HAP-1 (cell line): ENCODE results near the gene MRM1.

Source experiments
- DNase-seq, 2 experiments: peaks; one replicate each; pipeline ENCODE4 v3.0.0-alpha.2; 2016 to 2020; ENCODE audit warnings: low spot score in 2 of 2
- H3K27me3 ChIP-seq: fragments of 250-450 bp; sonication (Bioruptor Pico); 2 replicates; pipeline ENCODE4 v1.5.1; 2020; ENCODE audit warnings: low read depth, mild to moderate bottlenecking, moderate library complexity
- H3K36me3 ChIP-seq: fragments of 250-450 bp; sonication (Bioruptor Pico); replicated peaks from 2 replicates; pipeline ENCODE4 v1.5.1; 2020; ENCODE audit warnings: mild to moderate bottlenecking
- H3K4me1 ChIP-seq: fragments of 250-450 bp; sonication (Bioruptor Pico); 2 replicates; pipeline ENCODE4 v1.5.1; 2020; ENCODE audit warnings: mild to moderate bottlenecking
- H3K4me3 ChIP-seq: fragments of 250-450 bp; sonication (Bioruptor Pico); 2 replicates; pipeline ENCODE4 v1.5.1; 2020; ENCODE audit warnings: mild to moderate bottlenecking, moderate library complexity
- H3K9me3 ChIP-seq: fragments of 250-450 bp; sonication (Bioruptor Pico); 2 replicates; pipeline ENCODE4 v1.5.1; 2020; ENCODE audit warnings: mild to moderate bottlenecking, moderate library complexity
- in situ Hi-C: fragments of 300-500 bp; cut with MboI; formaldehyde crosslinking; loops from 3 replicates; pipeline ENCODE4 v1.14.3; 2020; ENCODE audit warnings: low sequenced_read_pairs, inconsistent platforms, mixed read lengths

MRM1 gene

DNA sequence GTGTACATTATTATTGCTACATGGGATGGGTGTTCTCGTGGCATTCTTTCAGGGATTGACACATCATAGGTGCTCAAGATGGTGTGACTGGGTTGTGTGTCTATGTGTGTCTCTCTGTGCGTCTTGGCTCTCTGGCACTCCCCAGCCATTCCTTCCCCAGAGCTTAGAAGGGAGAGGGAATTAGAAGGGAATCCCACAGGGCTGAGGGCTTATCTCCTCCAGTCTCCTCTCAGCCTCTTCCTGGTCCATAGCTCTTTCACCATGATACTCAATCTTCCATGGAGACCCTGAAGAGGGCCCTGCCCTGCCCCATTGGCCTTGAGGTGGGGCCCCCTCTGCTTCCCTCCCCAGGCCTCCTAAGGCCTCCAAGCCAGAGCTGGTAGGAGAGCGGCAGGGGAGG, 52.0 kb downstream of the MRM1 start:
- no peak for DNase-seq
- H3K4me3 ChIP-seq, result no peak overlapping the region
- in situ Hi-C loops, result no loop called here
- no peaks in the 10 kb centered on the region for H3K9me3 ChIP-seq
- no peaks in the 10 kb centered on the region for H3K27me3 ChIP-seq
- no peaks in the 10 kb centered on the region for H3K36me3 ChIP-seq
- H3K4me1 ChIP-seq, result peaks cover 18% of the 10 kb centered on the region

DNA sequence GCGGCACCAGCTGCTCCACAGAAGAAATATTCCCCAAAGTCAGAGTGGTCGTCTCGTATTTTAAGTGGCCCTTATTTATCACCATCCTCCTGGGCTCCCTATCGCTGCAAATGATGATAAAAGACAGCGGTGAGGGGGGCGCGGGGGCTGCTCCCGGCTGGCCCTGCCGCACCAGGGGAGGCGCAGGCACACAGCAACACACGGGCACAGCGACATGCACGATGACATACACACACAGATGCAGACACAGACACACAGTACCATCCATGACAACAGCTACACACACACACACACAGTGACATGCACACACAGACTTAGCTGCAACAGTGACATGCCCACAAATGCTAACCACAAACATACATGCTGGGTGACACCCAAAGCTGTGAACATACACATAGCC, 52.5 kb downstream of the MRM1 start:
- no peaks in the 10 kb centered on the region for H3K36me3 ChIP-seq
- H3K27me3 ChIP-seq, result no peaks in the 10 kb centered on the region
- in situ Hi-C loops, result no loop called here
- peaks cover 18% of the 10 kb centered on the region for H3K4me1 ChIP-seq
- no peak overlapping the region for H3K4me3 ChIP-seq
- H3K9me3 ChIP-seq, result no peaks in the 10 kb centered on the region
- no peak for DNase-seq

DNA sequence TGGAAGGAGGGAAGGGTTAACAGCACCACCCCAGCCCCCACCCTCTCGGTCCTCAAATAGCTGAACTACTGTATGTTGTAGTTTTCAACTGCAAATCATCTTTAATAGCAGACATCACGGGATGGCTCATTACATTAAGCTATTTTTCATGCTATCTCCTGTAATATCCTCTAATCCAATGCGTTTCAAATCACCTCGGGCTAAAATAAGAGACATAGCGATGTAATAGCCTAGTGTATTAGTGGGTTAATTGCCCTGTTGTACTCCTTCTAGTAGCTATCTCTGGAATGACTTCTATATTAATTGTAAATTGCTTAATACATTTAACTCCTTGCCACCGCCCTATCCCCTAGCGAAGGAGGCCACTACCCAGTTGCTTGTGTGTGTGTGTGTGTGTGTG, 54.3 kb downstream of the MRM1 start:
- no peak for DNase-seq
- no peaks in the 10 kb centered on the region for H3K27me3 ChIP-seq

DNA sequence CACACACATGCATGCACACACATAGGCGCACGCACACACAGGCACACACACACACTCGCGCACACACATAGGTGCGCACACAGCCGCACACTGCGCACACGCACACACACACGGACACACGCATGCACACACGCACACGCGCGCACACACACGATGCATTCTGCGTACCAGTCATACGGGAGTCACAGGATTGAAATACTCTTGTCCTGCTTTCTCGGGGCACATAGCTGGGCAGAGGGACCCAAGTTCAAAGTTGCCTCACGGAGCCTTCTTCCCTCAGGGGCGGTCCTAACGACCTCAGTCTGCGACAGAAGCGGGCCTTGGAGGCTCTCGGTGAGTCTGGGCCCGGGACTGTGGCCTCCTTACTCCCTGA, 56.0 kb downstream of the MRM1 start:
- Histone ChIP-seq H3K27me3 (peaks cover 3% of the 10 kb centered on the region; the same call in 1 of the 2 replicates), H3K4me3 (no peak overlapping the region), H3K36me3 (no peaks in the 10 kb centered on the region), H3K9me3 (no peaks in the 10 kb centered on the region), H3K4me1 (no peaks in the 10 kb centered on the region)
- in situ Hi-C loops, result no loop called here
- DNase-seq, result no peak

More for the DNA sequence above, 54.3 kb downstream of the MRM1 start:
- Histone ChIP-seq H3K4me3 (no peak overlapping the region), H3K4me1 (peaks cover 4% of the 10 kb centered on the region), H3K36me3 (no peaks in the 10 kb centered on the region), H3K9me3 (no peaks in the 10 kb centered on the region)
- in situ Hi-C loops, result no loop called here

DNA sequence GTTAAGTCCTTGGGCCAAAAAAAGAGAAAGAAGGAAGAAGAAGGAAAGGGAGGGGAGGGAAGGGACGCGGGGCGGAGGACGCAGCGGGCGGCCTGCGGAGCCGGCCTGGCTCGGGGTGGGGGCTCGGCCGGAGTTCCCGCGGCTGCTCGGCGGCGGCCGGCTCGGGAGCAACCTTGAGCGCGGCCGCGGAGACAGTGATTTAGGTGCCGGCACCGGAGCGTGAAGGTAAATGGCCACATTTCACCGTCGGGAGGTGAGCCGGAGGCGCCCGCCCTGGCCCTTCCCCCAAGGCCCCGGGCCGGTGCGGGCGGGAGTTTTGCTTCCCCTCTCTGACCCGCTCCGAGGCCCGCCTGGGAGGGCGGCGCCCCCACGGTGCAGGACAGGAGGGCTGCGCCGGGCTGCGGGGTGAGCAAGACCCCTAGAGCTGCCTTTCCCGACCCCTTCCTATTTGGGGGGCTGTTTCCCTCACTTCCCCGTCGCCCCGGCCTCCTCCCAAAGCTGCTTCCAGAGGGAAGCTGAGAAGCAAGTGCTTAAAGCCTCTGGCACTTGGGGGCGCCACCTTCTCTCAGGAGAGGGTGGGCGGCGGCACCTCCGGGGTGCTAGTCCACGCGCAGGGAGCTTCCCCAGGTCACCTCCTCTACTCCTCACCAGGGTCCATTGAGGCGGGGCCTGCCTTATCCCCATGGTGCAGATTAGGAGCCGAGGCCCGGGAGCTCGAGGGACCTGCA, 56.5 kb downstream of the MRM1 start:
- no peaks in the 10 kb centered on the region for H3K4me1 ChIP-seq
- peak in 1 of 2 experiments; percentile 68 for DNase-seq
- in situ Hi-C loops, result no loop called here
- no peaks in the 10 kb centered on the region for H3K36me3 ChIP-seq
- peaks cover 8% of the 10 kb centered on the region; the same call in 1 of the 2 replicates for H3K27me3 ChIP-seq
- no peak overlapping the region for H3K4me3 ChIP-seq
- no peaks in the 10 kb centered on the region for H3K9me3 ChIP-seq
